NK-92 (cell line): ENCODE measurements around the gene CORO7.
"Not testable (repeated sequence)": the region's sequence is repeated elsewhere in the genome, so short reads cannot be mapped to it uniquely, and the experiment has no call there.

Source experiments
- DNase-seq: peaks from one replicate; lab custom pipeline; 2025; ENCODE audit not compliant: unreplicated experiment; lab: John Stamatoyannopoulos, UW

CORO7 gene

GRCh38 chr16:4340443-4340842 lies 76.0 kb downstream of the CORO7 start:
- no peak for DNase-seq

GRCh38 chr16:4339909-4340308 lies 76.5 kb downstream of the CORO7 start:
- no peak for DNase-seq

DNA sequence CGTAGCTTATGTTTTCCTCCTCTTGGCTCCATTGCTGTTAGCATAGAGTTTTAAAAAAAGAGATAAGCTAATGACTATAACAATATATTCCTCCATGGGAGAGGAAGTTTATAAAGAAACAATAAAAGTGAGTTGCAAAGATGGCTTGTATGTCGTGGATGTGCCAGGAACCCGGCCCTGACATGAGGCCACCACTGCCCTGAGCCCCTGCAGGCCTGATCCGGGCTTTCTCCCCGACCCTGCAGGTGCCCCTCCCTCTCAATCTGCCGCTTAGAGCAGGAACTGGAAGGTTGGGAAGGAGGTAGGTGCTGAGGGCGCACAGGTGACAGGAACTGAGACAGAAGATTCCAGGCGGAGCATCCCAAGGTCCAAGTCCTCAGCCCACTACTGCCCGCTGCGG lies 76.9 kb downstream of the CORO7 start:
- no peak for DNase-seq

GRCh38 chr16:4338712-4339299 lies 77.6 kb downstream of the CORO7 start:
- no peak for DNase-seq

DNA sequence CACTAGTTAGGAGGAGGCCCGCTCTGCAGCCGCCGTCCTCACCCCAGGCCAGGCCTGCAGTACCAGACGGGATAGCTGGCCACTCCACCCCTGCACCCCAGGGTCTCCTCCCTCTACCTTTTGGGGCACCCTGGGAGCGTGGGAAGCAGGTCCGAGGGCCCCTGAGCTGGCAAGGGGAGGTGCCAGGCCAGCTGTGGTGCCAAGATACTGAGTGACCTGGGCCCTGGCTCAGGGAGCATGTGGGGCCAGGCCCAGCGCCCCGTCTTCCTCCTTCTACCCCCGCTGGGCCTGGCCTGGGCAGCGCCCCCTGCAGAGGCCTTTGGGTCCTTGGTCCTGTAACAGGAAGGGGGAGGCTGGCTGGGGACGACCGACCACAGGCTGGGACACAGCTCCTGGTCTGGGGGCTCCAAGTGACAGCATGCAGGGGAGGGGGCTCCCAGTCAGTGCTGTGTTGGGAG lies 78.2 kb downstream of the CORO7 start:
- DNase-seq: no peak

DNA sequence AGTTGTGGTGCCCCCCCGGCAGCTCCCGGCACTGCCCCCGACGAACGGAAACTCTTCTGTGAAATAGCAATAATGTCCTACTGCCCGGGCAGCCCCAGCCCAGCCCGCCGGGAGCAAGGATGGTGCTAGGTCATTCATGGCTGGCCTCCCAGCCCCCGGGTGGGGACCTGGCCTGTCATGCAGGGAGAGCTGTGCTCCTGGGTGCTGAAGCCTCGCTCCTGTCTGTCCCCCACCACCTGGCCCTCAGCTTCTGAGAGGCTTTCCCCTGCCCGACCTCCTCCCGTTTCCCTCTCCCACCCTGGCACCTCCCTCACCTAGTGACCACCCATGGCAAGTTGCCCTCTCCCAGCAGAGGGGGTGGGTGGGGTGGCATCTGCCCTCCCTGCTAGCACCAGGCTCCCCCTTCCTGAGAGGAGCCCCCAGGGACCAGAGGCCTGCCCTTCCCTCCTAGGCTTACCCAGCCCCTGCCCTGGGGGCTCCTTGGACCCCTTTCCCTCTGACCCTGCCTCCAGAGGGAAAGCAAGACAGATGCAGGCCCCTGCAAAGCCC lies 78.8 kb downstream of the CORO7 start:
- DNase-seq: no peak

DNA sequence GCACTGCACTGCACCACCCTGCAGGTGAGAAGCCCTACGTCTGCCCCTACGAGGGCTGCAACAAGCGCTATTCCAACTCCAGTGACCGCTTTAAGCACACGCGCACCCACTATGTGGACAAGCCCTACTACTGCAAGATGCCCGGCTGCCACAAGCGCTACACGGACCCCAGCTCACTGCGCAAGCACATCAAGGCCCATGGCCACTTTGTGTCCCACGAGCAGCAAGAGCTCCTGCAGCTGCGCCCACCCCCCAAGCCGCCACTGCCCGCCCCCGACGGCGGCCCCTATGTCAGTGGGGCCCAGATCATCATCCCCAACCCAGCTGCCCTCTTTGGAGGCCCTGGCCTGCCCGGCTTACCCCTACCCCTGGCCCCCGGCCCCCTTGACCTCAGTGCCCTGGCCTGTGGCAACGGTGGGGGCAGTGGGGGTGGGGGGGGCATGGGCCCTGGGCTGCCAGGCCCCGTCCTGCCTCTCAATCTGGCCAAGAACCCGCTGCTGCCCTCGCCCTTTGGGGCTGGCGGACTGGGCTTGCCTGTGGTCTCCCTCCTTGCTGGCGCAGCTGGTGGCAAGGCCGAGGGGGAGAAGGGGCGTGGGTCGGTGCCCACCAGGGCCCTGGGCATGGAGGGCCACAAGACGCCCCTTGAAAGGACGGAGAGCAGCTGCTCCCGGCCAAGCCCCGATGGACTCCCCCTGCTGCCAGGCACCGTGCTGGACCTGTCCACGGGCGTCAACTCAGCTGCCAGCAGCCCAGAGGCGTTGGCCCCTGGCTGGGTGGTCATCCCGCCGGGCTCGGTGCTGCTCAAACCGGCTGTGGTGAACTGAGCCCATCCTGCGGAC lies 79.5 kb downstream of the CORO7 start:
- DNase-seq: no peak

DNA sequence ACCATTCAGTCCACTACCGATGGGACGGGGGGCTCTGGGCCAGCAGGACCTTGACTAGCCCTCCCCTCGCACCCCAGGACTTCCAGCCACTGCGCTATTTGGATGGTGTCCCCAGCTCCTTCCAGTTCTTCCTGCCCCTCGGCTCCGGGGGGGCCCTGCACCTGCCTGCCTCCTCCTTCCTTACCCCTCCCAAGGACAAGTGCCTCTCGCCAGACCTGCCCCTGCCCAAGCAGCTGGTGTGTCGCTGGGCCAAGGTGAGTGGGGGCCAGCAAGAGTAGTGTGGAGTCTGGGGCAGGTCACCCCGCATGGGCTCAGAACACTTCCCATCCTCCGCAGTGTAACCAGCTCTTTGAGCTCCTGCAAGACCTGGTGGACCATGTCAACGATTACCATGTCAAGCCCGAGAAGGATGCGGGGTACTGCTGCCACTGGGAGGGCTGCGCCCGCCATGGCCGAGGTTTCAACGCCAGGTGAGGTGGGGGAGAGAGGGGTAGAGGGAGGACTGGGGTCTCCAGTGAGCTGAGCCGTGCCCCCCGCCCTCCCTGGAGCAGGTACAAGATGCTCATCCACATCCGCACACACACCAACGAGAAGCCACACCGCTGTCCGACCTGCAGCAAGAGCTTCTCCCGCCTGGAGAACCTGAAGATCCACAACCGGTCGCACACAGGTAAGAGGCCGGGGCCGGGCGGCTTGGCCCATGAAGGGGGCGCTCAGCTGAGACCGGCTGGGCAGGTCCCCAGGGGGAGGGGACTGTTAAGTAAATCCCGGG lies 81.5 kb downstream of the CORO7 start:
- no peak for DNase-seq

DNA sequence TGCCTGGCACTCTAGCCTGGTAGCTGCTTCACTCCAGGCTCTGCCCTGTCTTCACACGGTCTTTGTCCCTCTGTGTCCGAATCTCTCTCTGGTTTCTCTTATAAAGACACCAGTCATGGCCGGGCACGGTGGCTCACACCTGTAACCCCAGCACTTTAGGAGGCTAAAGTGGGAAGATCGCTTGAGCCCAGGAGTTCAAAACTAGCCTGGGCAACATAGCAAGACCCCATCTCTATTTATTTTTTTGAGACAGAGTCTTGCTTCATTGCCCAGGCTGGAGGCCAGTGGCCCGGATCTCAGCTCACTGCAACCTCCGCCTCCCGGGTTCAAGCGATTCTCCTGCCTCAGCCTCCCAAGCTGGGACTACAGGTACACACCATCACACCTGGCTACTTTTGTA lies 82.7 kb downstream of the CORO7 start:
- not testable (repeated sequence) for DNase-seq

GRCh38 chr16:4333308-4333638 lies 83.1 kb downstream of the CORO7 start:
- DNase-seq: no peak

GRCh38 chr16:4332623-4333307 lies 83.6 kb downstream of the CORO7 start:
- DNase-seq: no peak

DNA sequence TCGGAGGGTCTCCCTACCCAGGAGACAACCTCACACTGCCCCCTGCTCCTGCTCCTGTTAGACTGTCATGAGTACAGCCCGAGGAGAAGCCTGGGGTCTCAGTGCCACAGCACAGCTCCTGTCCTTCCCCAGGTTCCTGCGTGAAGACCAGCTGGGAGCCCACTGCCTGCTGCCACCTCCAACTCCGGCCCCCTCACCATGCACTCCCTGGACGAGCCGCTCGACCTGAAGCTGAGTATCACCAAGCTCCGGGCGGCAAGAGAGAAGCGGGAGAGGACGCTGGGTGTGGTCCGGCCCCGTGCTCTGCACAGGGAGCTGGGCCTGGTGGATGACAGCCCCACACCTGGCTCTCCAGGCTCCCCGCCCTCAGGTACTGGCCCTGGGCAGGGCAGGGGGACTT lies 84.3 kb downstream of the CORO7 start:
- no peak for DNase-seq

- DNase-seq: no peak
Measured at GRCh38 chr16:4330277-4330874, 86.0 kb downstream of the CORO7 start.

DNA sequence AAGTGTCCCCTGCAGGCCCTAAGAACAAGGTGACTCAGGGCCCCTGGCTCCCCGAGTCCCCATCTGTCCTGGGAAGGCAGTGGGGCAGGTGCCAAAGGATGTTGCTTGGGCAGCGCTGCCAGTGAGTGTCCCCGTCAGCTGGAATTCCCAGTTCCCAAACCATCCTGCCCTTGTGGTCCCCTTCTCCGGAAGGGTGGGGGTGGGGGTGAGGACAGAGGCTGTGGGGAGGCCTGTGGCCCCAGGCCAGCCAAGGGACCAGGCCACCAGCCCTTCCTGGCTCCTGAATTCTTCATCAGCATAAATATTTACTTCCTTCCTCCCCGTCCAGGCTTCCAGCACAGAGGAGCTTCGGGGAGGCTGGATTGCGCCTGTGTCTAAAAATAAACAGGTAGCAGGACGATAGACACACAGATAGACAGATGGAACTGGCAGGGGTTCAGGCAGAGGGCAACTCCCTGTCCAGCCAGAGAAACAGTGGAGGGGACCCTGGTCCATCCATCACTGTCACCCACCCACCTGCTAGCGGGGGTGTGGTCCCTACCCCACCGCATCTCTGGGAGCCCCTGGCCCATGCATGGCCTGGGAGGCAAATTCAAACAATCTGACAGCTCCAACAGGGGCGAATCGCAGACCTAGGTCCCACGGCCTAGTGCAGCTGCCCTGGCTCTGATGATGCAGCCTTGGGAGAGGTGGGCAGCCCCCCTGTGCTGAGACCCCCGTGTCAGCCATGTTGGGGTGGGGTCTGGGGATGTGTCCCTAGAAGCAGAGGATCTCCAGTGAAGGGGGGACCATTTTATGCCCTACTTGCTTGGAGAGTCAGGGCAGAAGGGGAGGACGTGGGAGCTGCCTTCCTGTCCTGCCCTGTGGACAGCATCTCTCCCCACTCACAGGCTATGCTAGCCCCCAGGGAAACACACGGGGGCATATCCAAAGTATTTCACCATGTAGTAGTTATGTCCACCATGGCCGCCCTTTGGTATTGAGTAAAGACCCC lies 87.3 kb downstream of the CORO7 start:
- no peak for DNase-seq

GRCh38 chr16:4328046-4328781 lies 88.2 kb downstream of the CORO7 start:
- no peak for DNase-seq

DNA sequence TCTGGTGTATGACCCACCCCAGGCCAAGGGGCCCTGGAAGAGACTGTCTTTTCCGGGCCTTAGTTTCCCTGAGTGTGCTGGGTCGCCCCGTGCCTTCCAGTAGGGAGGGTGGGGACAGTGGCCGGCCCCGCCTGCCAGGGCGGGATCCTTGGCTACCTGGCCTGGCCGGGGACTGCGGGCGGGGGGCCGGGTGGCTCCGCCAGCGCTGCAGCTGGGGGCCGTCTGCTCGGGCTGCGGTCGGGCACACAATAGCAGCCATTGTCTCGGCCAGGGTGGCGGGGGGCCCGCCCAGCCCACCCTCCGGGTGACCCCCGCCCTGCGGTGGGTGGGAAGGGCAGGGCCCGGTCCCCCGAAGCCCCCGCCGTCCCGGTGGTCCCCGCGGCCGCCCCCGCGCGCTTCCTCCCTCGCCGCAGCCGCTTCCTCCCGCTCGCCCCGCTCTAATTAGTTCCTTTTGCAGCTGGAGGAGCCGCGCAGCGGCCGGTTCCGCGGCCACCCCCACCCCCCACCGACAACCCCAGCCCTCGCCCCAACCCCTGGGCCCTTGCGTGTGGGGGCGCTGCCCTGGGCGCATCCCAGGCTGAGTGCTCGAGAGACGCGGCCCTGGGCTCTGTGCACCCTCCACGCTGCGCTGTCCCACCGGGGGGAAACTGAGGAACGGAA lies 88.9 kb downstream of the CORO7 start:
- no peak for DNase-seq

DNA sequence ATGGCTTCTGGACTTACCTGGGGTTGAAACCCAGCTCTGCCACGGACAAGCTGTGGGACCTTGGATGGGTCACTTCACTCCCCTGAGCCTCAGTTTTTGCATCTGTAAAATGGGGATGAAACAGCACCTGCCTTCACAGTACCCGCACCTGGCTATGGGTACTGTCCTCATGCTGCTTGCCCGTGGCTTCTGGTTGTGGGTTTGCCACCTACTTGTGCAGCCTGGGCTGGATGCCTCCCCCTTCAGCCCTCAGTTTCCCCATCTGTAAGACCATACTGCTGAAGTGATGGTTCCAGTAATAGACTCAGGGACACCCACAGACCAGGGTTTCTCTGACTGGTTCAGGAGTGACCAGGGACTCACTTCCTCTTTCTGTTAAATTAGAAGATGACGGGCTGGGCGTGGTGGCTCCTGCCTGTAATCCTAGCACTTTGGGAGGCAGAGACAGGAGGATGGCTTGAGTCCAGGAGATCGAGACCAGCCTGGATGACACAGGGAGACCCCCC lies 91.1 kb downstream of the CORO7 start:
- DNase-seq: no peak
